HG03103 (cell line): ENCODE data around the gene USP49.

Source experiments
- ATAC-seq: cut with Tn5 transposase; IDR thresholded peaks from one replicate; pipeline ENCODE4 v1.9.1; 2021; ENCODE audit warnings: low read depth; ENCODE audit not compliant: unreplicated experiment

Gene USP49

GRCh38 chr6:41878246-41878645 lies 16.9 kb downstream of the USP49 start:
- ATAC-seq, result no peak

- ATAC-seq, result no peak
Measured at GRCh38 chr6:41877051-41877680, 18.0 kb downstream of the USP49 start.

- ATAC-seq, result no peak
Measured at GRCh38 chr6:41874741-41875140, 20.4 kb downstream of the USP49 start.

- no peak for ATAC-seq
Measured at GRCh38 chr6:41872147-41872546, 23.0 kb downstream of the USP49 start.

GRCh38 chr6:41871691-41872090 lies 23.5 kb downstream of the USP49 start:
- ATAC-seq, result no peak

- no peak for ATAC-seq
Measured at GRCh38 chr6:41859356-41859755, 35.8 kb downstream of the USP49 start.

- no peak for ATAC-seq
Measured at GRCh38 chr6:41858703-41859102, 36.5 kb downstream of the USP49 start.

- no peak for ATAC-seq
Measured at GRCh38 chr6:41850861-41851260, 44.3 kb downstream of the USP49 start.

GRCh38 chr6:41846666-41847237 lies 48.4 kb downstream of the USP49 start:
- no peak for ATAC-seq

- no peak for ATAC-seq
Measured at GRCh38 chr6:41843178-41843577, 52.0 kb downstream of the USP49 start.

GRCh38 chr6:41840326-41840725 lies 54.8 kb downstream of the USP49 start:
- no peak for ATAC-seq

GRCh38 chr6:41836660-41837052 lies 58.5 kb downstream of the USP49 start:
- no peak for ATAC-seq

- ATAC-seq, result no peak
Measured at GRCh38 chr6:41836022-41836659, 59.0 kb downstream of the USP49 start.

GRCh38 chr6:41832263-41832662 lies 62.9 kb downstream of the USP49 start:
- no peak for ATAC-seq

- ATAC-seq, result no peak
Measured at GRCh38 chr6:41826343-41827022, 68.7 kb downstream of the USP49 start.

- ATAC-seq, result no peak
Measured at GRCh38 chr6:41824571-41825569, 70.3 kb downstream of the USP49 start.

- ATAC-seq, result no peak
Measured at GRCh38 chr6:41823178-41823577, 72.0 kb downstream of the USP49 start.

GRCh38 chr6:41822021-41822420 lies 73.2 kb downstream of the USP49 start:
- ATAC-seq, result no peak

GRCh38 chr6:41821266-41821665 lies 73.9 kb downstream of the USP49 start:
- ATAC-seq, result no peak

- ATAC-seq, result no peak
Measured at GRCh38 chr6:41818271-41819054, 76.7 kb downstream of the USP49 start.
